ENCODE data around the gene BSND.
A peak's percentile ranks its signal among the peaks of the same experiment; 100 is the strongest.

The BSND gene

GRCh38 chr1:54998677-54999076 is at the start of gene BSND:
Gene BSND, plus strand, starts transcription at chr1:54998933. Its CDS starts 254 bp downstream, at chr1:54999187.
- no peak within 1 kb of the TSS for H3K4me3 ChIP-seq (ENCODE audit: low read depth, low read length)
- no peak for DNase-seq (ENCODE audit: low read depth)
- TF ChIP-seq POLR2A (IDR thresholded peaks at IDR 0.05; ENCODE audit: extremely low read depth, insufficient read length): no peak
- TF ChIP-seq MAX (IDR thresholded peaks at IDR 0.05; ENCODE audit: low read depth, low read length): no peak
- TF ChIP-seq CTCF (IDR thresholded peaks at IDR 0.05; ENCODE audit: low read depth, low read length): no peak
- no peak for TF ChIP-seq MYC (IDR thresholded peaks at IDR 0.05; ENCODE audit: low read depth, low read length)

- DNase-seq (ENCODE audit: low read depth): no peak
These were observed 49.7 kb upstream of the BSND start for GRCh38 chr1:54949053-54949452.

GRCh38 chr1:54950006-54950368 is 48.7 kb upstream of the BSND start:
- no peak for TF ChIP-seq CTCF (IDR thresholded peaks at IDR 0.05; ENCODE audit: low read depth, low read length)
- no peak for TF ChIP-seq MYC (IDR thresholded peaks at IDR 0.05; ENCODE audit: low read depth, low read length)
- no peak for TF ChIP-seq MAX (IDR thresholded peaks at IDR 0.05; ENCODE audit: low read depth, low read length)
- no peak for TF ChIP-seq POLR2A (IDR thresholded peaks at IDR 0.05; ENCODE audit: extremely low read depth, insufficient read length)
- no peak overlapping the region for H3K4me3 ChIP-seq (ENCODE audit: low read depth, low read length)
- no peak for DNase-seq (ENCODE audit: low read depth)

More at GRCh38 chr1:54949053-54949452, 49.7 kb upstream of the BSND start:
- TF ChIP-seq MYC (IDR thresholded peaks at IDR 0.05; ENCODE audit: low read depth, low read length) (no peak), MAX (IDR thresholded peaks at IDR 0.05; ENCODE audit: low read depth, low read length) (no peak), POLR2A (IDR thresholded peaks at IDR 0.05; ENCODE audit: extremely low read depth, insufficient read length) (no peak), CTCF (IDR thresholded peaks at IDR 0.05; ENCODE audit: low read depth, low read length) (no peak)
- H3K4me3 ChIP-seq (ENCODE audit: low read depth, low read length): no peak overlapping the region

GRCh38 chr1:54950369-54951163 is 48.2 kb upstream of the BSND start:
- peak; percentile 79 for DNase-seq (ENCODE audit: low read depth)
- no peak overlapping the region for H3K4me3 ChIP-seq (ENCODE audit: low read depth, low read length)
- TF ChIP-seq POLR2A (IDR thresholded peaks at IDR 0.05; ENCODE audit: extremely low read depth, insufficient read length) (no peak), MYC (IDR thresholded peaks at IDR 0.05; ENCODE audit: low read depth, low read length) (no peak), CTCF (IDR thresholded peaks at IDR 0.05; ENCODE audit: low read depth, low read length) (peak; percentile 41), MAX (IDR thresholded peaks at IDR 0.05; ENCODE audit: low read depth, low read length) (peak; percentile 42; the same call in 1 of the 2 replicates)

GRCh38 chr1:54951810-54952226 is 46.9 kb upstream of the BSND start:
- DNase-seq (ENCODE audit: low read depth): no peak
- H3K4me3 ChIP-seq (ENCODE audit: low read depth, low read length): no peak overlapping the region
- no peak for TF ChIP-seq MYC (IDR thresholded peaks at IDR 0.05; ENCODE audit: low read depth, low read length)
- no peak for TF ChIP-seq CTCF (IDR thresholded peaks at IDR 0.05; ENCODE audit: low read depth, low read length)
- TF ChIP-seq MAX (IDR thresholded peaks at IDR 0.05; ENCODE audit: low read depth, low read length): no peak
- no peak for TF ChIP-seq POLR2A (IDR thresholded peaks at IDR 0.05; ENCODE audit: extremely low read depth, insufficient read length)

Measured in NB4 (cell line).